OCI-LY1 (cell line): ENCODE results near the gene SLC25A39.

Experiments
- H2AFZ ChIP-seq: fragments of 200-600 bp; sonication (generic), shearing (Covaris generic); 2 replicates; pipeline ENCODE4 v1.6.0; 2014; ENCODE audit warnings: antibody characterized with exemption, mild to moderate bottlenecking, low read length
- H3F3A ChIP-seq: fragments of 200-600 bp; sonication (generic), shearing (Covaris generic); 2 replicates; pipeline ENCODE4 v1.6.0; 2014; ENCODE audit warnings: mild to moderate bottlenecking, antibody characterized with exemption, low read length, moderate library complexity; ENCODE audit not compliant: insufficient read depth
- H3K27ac ChIP-seq: fragments of 200-600 bp; sonication (generic); 2 replicates; pipeline ENCODE4 v1.5.1; 2014; ENCODE audit warnings: low read length, mixed run types, mild to moderate bottlenecking, low read depth; ENCODE audit not compliant: poor library complexity, severe bottlenecking
- H3K27me3 ChIP-seq: fragments of 200-600 bp; sonication (generic); 2 replicates; pipeline ENCODE4 v1.6.0; 2014; ENCODE audit warnings: antibody characterized with exemption, mild to moderate bottlenecking, low read length, moderate library complexity; ENCODE audit not compliant: insufficient read depth
- H3K36me3 ChIP-seq: fragments of 200-600 bp; sonication (generic); 2 replicates; pipeline ENCODE4 v1.6.1; 2014; ENCODE audit warnings: mild to moderate bottlenecking, antibody characterized with exemption, low read length, moderate library complexity, mixed read lengths; ENCODE audit not compliant: insufficient read depth
- H3K4me1 ChIP-seq: fragments of 200-600 bp; sonication (generic); 2 replicates; pipeline ENCODE4 v1.5.1; 2014; ENCODE audit warnings: mild to moderate bottlenecking, low read length, moderate library complexity; ENCODE audit not compliant: insufficient read depth, severe bottlenecking
- H3K4me2 ChIP-seq: fragments of 200-600 bp; sonication (generic), shearing (Covaris generic); 2 replicates; pipeline ENCODE4 v1.6.1; 2014; ENCODE audit warnings: low read length
- H3K4me3 ChIP-seq: fragments of 200-600 bp; sonication (generic); 2 replicates; pipeline ENCODE4 v1.5.1; 2014; ENCODE audit warnings: low read length, low read depth, mild to moderate bottlenecking, mixed read lengths; ENCODE audit not compliant: poor library complexity, severe bottlenecking
- H3K79me2 ChIP-seq: fragments of 200-600 bp; shearing (Covaris generic); 2 replicates; pipeline ENCODE4 v1.6.1; 2016; ENCODE audit warnings: mixed run types, low read length, mixed read lengths; ENCODE audit not compliant: insufficient read depth
- H3K9ac ChIP-seq: fragments of 200-600 bp; sonication (generic), shearing (Covaris generic); 2 replicates; pipeline ENCODE4 v1.6.1; 2014; ENCODE audit warnings: mild to moderate bottlenecking, low read length, mixed read lengths
- H3K9me2 ChIP-seq: fragments of 200-600 bp; sonication (generic), shearing (Covaris generic); 2 replicates; pipeline ENCODE4 v1.6.1; 2014; ENCODE audit warnings: low read depth, mild to moderate bottlenecking, low read length, mixed read lengths
- H3K9me3 ChIP-seq: fragments of 200-600 bp; shearing (Covaris generic); 2 replicates; pipeline ENCODE4 v1.6.1; 2014; ENCODE audit warnings: low read length, mixed read lengths
- H4K20me1 ChIP-seq: fragments of 200-600 bp; sonication (generic), shearing (Covaris generic); 2 replicates; pipeline ENCODE4 v1.6.0; 2016; ENCODE audit warnings: mild to moderate bottlenecking, low read length; ENCODE audit not compliant: insufficient read depth
- CTCF ChIP-seq: fragments of 200-600 bp; sonication (generic), shearing (Covaris generic); IDR thresholded peaks from 2 replicates; pipeline ENCODE4 v1.5.1; 2017; ENCODE audit warnings: mild to moderate bottlenecking, antibody characterized with exemption, low read length, moderate library complexity, mixed read lengths
- EZH2 ChIP-seq: fragments of 200-600 bp; sonication (generic), shearing (Covaris generic); IDR thresholded peaks from 2 replicates; pipeline ENCODE4 v1.8.0; 2017; ENCODE audit warnings: borderline replicate concordance, mixed run types, mild to moderate bottlenecking, antibody characterized with exemption, low read length, moderate library complexity, mixed read lengths

SLC25A39 gene

DNA sequence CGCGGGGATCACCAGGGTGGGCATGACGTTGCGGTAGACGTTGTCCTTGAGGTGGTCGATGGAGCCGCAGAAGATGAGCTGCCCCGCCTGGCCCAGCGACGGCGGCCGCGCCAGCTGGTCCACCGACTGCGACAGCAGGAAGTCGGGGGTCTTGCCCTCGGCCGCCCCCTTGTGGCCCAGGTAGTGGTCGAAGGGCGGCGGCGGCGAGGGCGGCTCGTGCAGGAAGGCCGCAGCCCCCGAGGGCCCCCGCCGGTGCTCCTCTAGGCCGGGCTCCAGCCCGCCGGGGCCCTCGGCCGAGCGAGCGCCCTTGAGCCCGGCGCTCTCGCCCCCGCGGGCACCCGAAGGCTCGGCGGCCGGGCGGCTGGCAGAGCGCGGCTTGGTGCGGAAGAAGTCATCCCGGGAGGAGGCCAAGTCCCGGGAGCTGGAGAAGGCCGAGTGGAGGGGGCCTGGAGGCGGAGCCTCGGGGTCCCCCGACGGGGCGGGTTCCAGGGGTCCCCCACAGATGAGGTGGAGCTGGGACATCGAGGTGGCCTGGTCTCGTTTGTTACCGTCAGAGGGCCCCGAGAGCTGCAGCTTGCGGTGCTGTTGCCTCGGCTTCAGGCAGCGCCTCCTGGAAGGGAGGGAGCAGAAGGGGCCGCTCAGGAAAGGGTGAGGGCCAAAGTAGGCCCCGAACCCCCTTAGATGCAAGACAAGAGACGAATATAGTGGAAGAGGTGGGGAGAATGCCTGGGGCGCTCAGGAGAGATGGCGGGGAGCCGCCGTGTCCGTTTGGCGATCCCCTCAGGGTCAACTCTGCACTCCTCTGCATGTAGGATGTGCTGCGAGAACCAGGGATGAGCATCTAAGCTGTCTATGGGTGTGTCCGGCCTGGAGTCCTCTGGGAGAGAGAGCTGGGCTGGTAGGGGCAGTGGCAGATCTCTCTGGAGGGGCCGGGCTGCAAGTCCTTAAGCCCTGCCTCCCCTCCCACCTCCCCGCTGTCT is 30.2 kb upstream of the SLC25A39 start:
- H3K27me3 ChIP-seq = peaks cover 4% of the 10 kb centered on the region; the same call in 1 of the 2 replicates
- peak overlapping the region; percentile 70 for H3K4me2 ChIP-seq
- H3K27ac ChIP-seq = no peak overlapping the region
- H3K9me2 ChIP-seq = no peaks in the 10 kb centered on the region
- no peak overlapping the region for H2AFZ ChIP-seq
- no peaks in the 10 kb centered on the region for H3K36me3 ChIP-seq
- no peaks in the 10 kb centered on the region for H4K20me1 ChIP-seq
- H3K9me3 ChIP-seq = no peaks in the 10 kb centered on the region
- peaks cover 5% of the 10 kb centered on the region for H3K4me1 ChIP-seq
- TF ChIP-seq EZH2 (no peak), CTCF (peak; percentile 62; the same call in 1 of the 2 replicates)
- no peaks in the 10 kb centered on the region for H3F3A ChIP-seq
- peak overlapping the region; percentile 32; the same call in 1 of the 2 replicates for H3K9ac ChIP-seq
- H3K4me3 ChIP-seq = peak overlapping the region; percentile 51
- H3K79me2 ChIP-seq = no peaks in the 10 kb centered on the region

DNA sequence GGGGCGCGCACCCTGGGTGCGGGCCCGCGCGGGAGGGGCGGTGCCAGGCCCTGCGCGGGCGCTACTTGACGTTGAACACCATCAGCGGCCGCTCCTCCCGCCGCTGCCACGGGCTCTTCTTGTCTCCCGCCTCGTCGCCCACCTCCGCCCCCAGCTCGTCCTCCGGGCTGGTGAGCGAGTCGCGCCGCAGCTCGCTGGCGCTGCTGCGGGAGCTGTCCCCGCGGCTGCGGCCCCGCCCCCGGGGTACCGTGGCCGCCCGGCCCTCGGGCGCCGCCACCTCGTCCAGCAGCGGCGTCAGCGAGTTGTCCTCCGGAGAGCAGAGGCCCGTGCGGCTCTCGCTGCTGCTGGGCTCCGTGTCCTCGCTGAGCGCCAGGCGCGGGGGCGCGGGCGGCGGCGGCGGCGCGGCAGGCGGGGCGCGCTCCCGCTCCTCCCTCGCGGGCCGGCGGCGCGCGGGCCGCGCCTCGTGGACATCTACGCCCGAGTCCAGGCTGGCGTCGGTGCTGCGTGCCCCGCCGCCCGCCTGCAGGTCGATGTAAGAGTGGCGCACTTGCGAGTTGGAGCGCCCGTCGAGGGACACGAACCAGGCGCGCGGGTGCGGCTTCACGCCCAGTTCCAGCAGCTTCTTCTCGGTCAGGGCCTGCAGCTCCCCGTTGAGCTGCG is 29.2 kb upstream of the SLC25A39 start:
- H3K79me2 ChIP-seq = no peaks in the 10 kb centered on the region
- no peak overlapping the region for H2AFZ ChIP-seq
- H4K20me1 ChIP-seq = no peaks in the 10 kb centered on the region
- peaks cover 3% of the 10 kb centered on the region; the same call in 1 of the 2 replicates for H3K27me3 ChIP-seq
- peak overlapping the region; percentile 66 for H3K4me2 ChIP-seq
- no peak for TF ChIP-seq EZH2
- no peak for TF ChIP-seq CTCF
- H3K36me3 ChIP-seq = no peaks in the 10 kb centered on the region
- peaks cover 5% of the 10 kb centered on the region for H3K4me1 ChIP-seq
- no peak overlapping the region for H3K9ac ChIP-seq
- H3F3A ChIP-seq = no peaks in the 10 kb centered on the region
- H3K27ac ChIP-seq = no peak overlapping the region
- H3K9me2 ChIP-seq = no peaks in the 10 kb centered on the region
- H3K9me3 ChIP-seq = no peaks in the 10 kb centered on the region
- peak overlapping the region; percentile 50 for H3K4me3 ChIP-seq

DNA sequence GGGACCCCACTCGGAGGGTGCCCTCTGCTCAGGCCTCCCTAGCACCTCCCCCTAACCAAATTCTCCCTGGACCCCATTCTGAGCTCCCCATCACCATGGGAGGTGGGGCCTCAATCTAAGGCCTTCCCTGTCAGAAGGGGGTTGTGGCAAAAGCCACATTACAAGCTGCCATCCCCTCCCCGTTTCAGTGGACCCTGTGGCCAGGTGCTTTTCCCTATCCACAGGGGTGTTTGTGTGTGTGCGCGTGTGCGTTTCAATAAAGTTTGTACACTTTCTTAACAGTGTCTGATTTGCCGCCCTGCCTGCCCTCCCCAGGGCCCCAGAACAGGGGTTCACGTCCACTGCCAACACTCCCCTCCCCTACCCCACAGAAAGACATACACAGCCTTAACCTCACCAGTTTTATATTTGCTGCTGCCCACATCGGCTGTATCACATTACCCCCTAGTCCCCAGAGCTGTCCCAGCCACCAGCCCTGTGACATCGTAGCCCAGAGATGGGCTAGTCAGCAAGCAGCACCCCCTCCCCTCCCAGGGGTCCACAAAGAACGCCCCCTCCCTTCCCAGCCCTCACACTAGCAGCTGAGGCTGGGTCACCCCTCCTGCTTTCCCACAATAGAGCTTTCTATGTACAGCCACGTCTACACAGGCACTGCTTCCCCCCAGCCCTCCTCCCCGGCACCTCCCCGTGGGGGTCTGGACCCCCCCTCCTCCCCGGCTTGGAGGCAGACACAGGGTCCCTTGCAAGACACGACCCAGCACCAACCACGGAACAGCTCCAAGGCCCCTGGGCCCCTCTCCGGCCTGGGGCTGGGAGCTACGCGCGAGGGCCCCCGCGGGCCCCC is 28.4 kb upstream of the SLC25A39 start:
- peak overlapping the region; percentile 50 for H3K4me3 ChIP-seq
- TF ChIP-seq CTCF = no peak
- TF ChIP-seq EZH2 = no peak
- H3K9me3 ChIP-seq = no peaks in the 10 kb centered on the region
- peaks cover 9% of the 10 kb centered on the region for H3K4me1 ChIP-seq
- no peak overlapping the region for H3K9ac ChIP-seq
- no peaks in the 10 kb centered on the region for H3K9me2 ChIP-seq
- no peak overlapping the region for H3K27ac ChIP-seq
- H3K79me2 ChIP-seq = no peaks in the 10 kb centered on the region
- no peaks in the 10 kb centered on the region; the same call in 1 of the 2 replicates for H3K27me3 ChIP-seq
- no peaks in the 10 kb centered on the region for H3F3A ChIP-seq
- no peaks in the 10 kb centered on the region for H3K36me3 ChIP-seq
- no peaks in the 10 kb centered on the region for H4K20me1 ChIP-seq
- no peak overlapping the region for H2AFZ ChIP-seq
- H3K4me2 ChIP-seq = peak overlapping the region; percentile 66
